Measurements from ENCODE around the gene DCUN1D3. TPM values are rescaled to one million over a fixed set of nuclear protein-coding genes. Genes with fewer than 3 reads are reported as not detected.
"Not testable (repeated sequence)": the region's sequence is repeated elsewhere in the genome, so short reads cannot be mapped to it uniquely, and the experiment has no call there.

DCUN1D3 gene, protein sequence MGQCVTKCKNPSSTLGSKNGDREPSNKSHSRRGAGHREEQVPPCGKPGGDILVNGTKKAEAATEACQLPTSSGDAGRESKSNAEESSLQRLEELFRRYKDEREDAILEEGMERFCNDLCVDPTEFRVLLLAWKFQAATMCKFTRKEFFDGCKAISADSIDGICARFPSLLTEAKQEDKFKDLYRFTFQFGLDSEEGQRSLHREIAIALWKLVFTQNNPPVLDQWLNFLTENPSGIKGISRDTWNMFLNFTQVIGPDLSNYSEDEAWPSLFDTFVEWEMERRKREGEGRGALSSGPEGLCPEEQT
- 10 to 100 TPM in 1 of 2 donors, 1 to 10 TPM in 1; 7.5 to 14.5 TPM for total RNA-seq

DNA sequence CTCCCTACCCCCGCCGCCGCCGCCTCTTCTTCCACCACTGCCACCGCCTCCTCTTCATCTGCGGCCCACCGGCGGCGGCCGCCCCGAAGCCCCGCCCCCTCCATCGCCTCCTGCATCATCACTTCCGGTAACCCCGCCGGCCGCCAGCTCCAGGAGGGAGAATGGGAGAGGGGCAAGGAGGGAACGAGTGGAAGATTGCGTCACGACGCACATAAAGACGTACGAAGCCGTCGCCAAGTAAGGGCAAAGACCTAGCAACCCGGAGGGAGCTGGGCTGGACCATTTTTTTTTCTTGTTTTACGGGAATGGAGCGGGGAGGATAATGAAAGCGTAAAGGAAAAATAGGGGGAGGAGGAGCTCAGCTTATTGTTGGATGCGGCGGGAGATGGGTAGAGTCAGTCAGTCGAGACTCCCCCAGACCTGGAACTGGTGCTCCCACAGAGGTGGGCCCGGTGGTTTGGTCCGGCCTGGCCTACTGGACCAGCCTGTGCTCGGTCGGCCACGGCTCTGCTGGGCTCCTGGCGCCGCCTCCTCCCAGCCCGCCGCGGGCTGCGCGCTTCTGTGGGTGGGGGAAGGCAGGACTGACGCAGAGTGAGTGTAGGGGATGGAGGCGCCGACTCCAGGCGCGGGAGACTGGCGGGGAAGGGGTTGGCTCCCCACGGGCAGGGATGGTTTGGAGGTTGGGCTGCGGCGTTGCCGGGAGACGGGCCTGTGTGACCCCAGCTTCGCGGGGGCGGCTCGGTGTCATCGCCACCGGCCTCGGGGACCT, at the start of gene DCUN1D3, which contains the start of gene LYRM1:
Gene DCUN1D3, minus strand, starts transcription at position 60 of the 769 bp plus-strand sequence. CDS start 37,820 bp downstream, outside the sequence.
Gene LYRM1, plus strand, starts transcription at position 473 of the 769 bp plus-strand sequence. CDS start 14,785 bp downstream, outside the sequence.
- ATAC-seq, result peak; percentile 92
- H3K27me3 ChIP-seq, result no peaks in the 10 kb centered on the region
- peak within 1 kb of the TSS; percentile 90 to 97 (median 95) for H3K27ac ChIP-seq
- 0 to 1% methylated on average over 23 to 61 of the region's 62 CpGs for WGBS, 2 donors
- H3K36me3 ChIP-seq (replicated peaks in 1 of 2; ENCODE audit: insufficient read depth in 1 of 2, low read depth in 2 of 2), result no peaks in the 10 kb centered on the region
- H3K4me1 ChIP-seq, result peaks cover 71% of the 10 kb centered on the region
- DNase-seq, result peak; percentile 94 to 98 (median 96)
- no peaks in the 10 kb centered on the region for H3K9me3 ChIP-seq
- H3K4me3 ChIP-seq, result peak within 1 kb of the TSS; percentile 45 to 59
- intact Hi-C loops (cut with DNase I), result loop anchor here (10.0 kb wide), 1 partner anchor 46 kb away; no protein-coding TSS in a partner anchor
- peak; percentile 87 to 95 (median 94) for TF ChIP-seq POLR2A (IDR thresholded peaks at IDR 0.05)
- TF ChIP-seq, protein P1, sequence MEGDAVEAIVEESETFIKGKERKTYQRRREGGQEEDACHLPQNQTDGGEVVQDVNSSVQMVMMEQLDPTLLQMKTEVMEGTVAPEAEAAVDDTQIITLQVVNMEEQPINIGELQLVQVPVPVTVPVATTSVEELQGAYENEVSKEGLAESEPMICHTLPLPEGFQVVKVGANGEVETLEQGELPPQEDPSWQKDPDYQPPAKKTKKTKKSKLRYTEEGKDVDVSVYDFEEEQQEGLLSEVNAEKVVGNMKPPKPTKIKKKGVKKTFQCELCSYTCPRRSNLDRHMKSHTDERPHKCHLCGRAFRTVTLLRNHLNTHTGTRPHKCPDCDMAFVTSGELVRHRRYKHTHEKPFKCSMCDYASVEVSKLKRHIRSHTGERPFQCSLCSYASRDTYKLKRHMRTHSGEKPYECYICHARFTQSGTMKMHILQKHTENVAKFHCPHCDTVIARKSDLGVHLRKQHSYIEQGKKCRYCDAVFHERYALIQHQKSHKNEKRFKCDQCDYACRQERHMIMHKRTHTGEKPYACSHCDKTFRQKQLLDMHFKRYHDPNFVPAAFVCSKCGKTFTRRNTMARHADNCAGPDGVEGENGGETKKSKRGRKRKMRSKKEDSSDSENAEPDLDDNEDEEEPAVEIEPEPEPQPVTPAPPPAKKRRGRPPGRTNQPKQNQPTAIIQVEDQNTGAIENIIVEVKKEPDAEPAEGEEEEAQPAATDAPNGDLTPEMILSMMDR (IDR thresholded peaks at IDR 0.05), result no peak

DNA sequence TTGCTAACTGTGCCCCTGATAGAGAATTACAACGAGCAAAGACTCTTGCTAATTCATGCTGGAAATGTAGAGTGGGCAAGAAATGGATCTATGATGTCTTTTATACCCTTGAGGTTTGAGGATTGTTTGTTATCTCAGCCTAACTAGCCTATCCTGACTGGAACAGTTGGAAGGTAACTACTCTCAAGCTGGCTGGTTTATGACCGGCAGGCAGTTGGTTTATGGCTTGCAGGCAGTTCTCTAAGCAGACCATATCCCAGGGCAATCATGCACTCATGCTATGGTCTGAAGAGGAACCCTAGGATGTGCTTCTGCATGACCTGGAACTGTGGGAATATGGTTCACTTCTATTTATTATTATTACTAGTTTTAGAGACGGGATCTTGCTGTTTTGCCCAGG, 49.5 kb upstream of the DCUN1D3 start:
- Histone ChIP-seq H3K36me3 (replicated peaks in 1 of 2; ENCODE audit: insufficient read depth in 1 of 2, low read depth in 2 of 2) (no peaks in the 10 kb centered on the region), H3K4me1 (no peaks in the 10 kb centered on the region), H3K4me3 (no peak overlapping the region), H3K9me3 (no peaks in the 10 kb centered on the region), H3K27ac (no peak overlapping the region), H3K27me3 (no peaks in the 10 kb centered on the region)
- ATAC-seq, result no peak
- 59 to 73% methylated on average over 2 to 3 of the region's 3 CpGs for WGBS, 2 donors
- no peak for DNase-seq
- intact Hi-C loops (cut with DNase I), result no loop called here
- TF ChIP-seq, protein P1 (IDR thresholded peaks at IDR 0.05), result no peak
- no peak for TF ChIP-seq POLR2A (IDR thresholded peaks at IDR 0.05)

DNA sequence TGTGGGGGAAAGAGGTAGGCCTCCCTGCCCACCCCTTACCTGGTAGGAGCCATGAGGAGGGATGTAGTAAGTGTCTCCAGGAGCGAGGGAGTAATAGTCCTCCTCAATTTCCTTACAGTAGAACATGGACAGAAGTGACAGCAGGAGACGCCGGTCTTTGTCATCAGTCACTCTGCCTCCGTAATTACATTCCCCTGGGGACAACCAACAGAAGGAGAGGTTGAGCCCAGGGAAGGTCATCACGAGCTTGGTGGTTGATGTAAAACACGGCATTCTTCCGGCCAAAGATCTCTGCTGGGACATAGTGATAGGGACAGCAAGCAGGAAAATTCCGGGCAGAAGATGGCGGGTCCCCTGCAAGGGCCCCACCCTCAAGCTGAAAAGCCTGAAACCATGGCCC, 48.3 kb upstream of the DCUN1D3 start:
- TF ChIP-seq POLR2A (IDR thresholded peaks at IDR 0.05), result no peak
- TF ChIP-seq, protein P1 (IDR thresholded peaks at IDR 0.05), result no peak
- no peaks in the 10 kb centered on the region for H3K9me3 ChIP-seq
- H3K4me1 ChIP-seq, result no peaks in the 10 kb centered on the region
- no peak for DNase-seq
- 82 to 83% methylated on average over 9 of the region's 9 CpGs for WGBS, 2 donors
- H3K36me3 ChIP-seq (replicated peaks in 1 of 2; ENCODE audit: insufficient read depth in 1 of 2, low read depth in 2 of 2), result no peaks in the 10 kb centered on the region
- no peak overlapping the region for H3K27ac ChIP-seq
- ATAC-seq, result no peak
- intact Hi-C loops (cut with DNase I), result no loop called here
- no peaks in the 10 kb centered on the region for H3K27me3 ChIP-seq
- H3K4me3 ChIP-seq, result no peak overlapping the region

DNA sequence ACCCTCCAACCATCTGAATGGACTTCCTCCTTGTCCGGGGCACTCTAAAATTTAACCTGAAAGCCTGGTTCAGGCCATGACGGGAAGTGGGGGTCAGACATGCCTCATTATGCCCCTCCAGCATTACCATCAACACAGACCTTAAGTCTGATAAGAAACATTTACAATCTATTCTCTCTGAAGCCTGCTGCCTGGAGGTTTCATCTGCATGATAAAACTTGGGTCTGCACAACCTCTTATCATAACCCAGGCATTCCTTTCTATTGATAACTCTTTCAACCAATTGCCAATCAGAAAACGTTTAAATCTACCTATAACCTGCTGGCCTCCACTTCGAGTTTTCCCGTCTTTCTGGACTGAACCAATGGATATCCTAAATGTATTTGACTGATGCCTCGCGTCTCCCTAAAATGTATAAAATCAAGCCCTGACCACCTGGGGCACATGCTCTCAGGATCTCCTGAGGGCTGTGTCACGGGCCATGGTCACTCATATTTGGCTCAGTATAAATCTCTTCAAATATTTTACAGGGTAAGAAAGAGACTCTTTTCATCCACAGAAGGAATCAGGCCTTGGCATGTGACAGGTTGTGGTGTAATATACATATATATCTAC, 46.0 kb upstream of the DCUN1D3 start:
- no peaks in the 10 kb centered on the region for H3K9me3 ChIP-seq
- TF ChIP-seq, protein P1 (IDR thresholded peaks at IDR 0.05), result no peak
- no peak for TF ChIP-seq POLR2A (IDR thresholded peaks at IDR 0.05)
- ATAC-seq (no peak), DNase-seq (no peak)
- intact Hi-C loops (cut with DNase I), result no loop called here
- H3K27ac ChIP-seq, result no peak overlapping the region
- H3K4me3 ChIP-seq, result no peak overlapping the region
- H3K4me1 ChIP-seq, result no peaks in the 10 kb centered on the region
- H3K36me3 ChIP-seq (replicated peaks in 1 of 2; ENCODE audit: insufficient read depth in 1 of 2, low read depth in 2 of 2), result no peaks in the 10 kb centered on the region
- no peaks in the 10 kb centered on the region for H3K27me3 ChIP-seq
- 63 to 71% methylated on average over 8 of the region's 8 CpGs for WGBS, 2 donors

DNA sequence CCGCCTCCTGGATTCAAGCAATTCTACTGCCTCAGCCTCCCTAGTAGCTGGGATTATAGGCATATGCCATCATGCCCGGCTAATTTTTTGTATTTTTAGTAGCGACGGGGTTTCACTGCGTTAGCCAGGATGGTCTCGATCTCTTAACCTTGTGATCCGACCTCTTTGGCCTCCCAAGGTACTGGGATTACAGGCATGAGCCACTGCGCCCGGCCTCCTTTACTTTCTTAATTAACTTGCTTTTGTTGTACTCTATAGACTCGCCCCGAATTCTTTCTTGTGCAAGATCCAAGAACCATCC, 45.4 kb upstream of the DCUN1D3 start:
- ATAC-seq; H3K4me1 ChIP-seq; H3K27ac ChIP-seq; DNase-seq; intact Hi-C loops (cut with DNase I); H3K36me3 ChIP-seq (replicated peaks in 1 of 2; ENCODE audit: insufficient read depth in 1 of 2, low read depth in 2 of 2); H3K4me3 ChIP-seq; H3K9me3 ChIP-seq; H3K27me3 ChIP-seq: not testable (repeated sequence)
- WGBS, 2 donors, result 80 to 86% methylated on average over 11 of the region's 11 CpGs

Data from body of pancreas (tissue), 4 donors.